HG02938 (cell line): ENCODE measurements around the gene TRIP13.

Experiments used
- ATAC-seq: cut with Tn5 transposase; IDR thresholded peaks from one replicate; pipeline ENCODE4 v1.9.1; 2021; ENCODE audit warnings: mild to moderate bottlenecking, moderate library complexity; ENCODE audit not compliant: unreplicated experiment

TRIP13 gene

DNA sequence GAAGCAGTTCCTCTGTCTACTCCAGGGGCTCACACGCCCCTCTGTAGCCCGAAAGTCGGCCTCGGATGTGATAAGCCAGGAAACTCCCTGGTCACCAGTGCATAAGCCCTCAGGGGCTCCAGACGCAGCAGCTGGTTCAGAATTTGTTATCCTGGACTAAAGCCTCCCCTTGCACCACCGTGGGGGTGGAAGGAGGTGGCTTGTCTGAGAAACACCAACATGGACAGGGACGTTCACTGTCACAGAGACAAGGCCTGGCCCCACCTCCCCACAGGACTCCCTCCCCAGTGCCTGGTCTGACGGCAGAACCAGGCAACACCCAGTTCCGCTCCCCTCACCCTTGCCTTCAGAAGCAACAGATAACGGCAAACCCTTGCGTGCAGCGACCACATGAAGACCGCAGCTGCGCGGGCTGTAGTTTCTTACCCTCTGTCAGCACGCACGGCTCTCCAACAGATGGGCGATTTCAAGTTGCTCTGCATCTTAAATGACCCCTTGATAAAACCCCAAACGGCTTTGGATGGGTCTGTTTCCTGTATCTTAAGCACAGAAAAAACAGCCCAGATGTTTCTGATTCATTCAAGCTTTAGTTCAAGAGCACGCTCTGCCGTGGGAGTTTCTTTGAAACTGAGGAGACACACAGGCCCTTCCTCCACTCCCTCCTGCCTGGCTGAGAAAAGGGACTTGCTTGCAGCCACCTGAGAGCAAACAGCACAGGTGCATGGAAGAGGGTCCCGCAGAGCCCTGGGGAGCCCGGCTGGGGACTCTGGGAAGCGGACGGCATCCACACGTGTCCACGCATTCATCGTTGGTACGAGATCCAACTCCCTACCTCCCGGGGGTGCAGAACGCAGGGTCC, 71.2 kb downstream of the TRIP13 start:
- peak; percentile 70 for ATAC-seq

DNA sequence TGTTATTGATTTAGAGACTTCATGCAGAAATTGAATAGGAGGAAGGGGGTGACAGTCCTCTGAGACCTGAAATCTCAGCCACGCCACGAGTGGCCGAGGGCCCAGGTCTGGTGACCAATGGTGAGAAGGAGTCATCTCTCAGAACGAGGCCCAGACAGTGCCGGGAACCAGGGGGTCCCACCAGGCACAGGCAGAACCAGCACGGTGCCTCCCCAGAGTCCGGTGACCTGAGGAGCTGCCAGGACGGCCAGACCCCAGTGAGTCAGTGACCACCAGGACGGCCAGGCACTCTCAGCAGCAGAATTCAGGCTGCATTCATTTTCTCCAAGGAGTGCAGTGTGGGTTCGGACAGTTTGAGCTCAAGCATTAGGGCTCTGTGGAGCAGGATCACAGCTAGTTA, 72.1 kb downstream of the TRIP13 start:
- no peak for ATAC-seq

DNA sequence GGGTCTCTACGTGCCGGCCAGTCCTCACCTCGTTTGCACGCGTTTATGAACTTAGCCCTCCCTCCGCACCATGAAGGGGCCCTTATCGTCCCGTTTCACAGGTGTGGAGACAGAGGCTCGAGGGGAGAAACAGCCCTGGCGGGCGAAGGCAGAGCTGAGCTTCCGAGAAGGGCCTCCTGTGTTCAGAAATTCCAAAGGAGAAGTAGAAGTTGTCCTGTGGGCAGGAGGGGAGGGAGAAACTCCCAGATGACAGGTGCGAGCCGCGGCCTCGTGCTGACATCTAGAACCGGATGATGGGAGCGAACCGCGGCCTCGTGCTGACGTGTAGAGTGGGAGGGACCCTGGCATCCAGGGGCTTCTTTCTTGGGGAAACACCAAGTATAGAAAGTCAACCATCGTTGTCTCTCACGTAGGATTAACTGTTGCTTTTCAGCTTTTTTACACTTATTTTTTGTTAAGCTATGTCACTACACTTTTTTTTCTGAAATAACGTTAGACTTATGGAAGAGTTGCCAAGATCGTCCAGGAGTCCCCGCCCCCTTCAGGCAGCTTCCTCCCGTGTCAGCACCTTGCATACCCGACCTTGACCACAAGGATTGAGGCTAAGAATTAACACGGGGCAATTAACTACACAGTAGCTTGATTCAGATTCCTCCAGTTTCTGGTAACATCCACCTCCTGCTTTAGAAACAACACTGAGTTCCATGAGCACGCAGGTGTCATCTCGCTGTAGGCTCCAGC, 73.1 kb downstream of the TRIP13 start:
- ATAC-seq = no peak

GRCh38 chr5:966345-966710, 73.6 kb downstream of the TRIP13 start:
- no peak for ATAC-seq

- no peak for ATAC-seq
Observed at GRCh38 chr5:966941-967340, 74.3 kb downstream of the TRIP13 start.
